HepG2 (cell line): ENCODE measurements around the gene HNF1B. TPM values are rescaled to one million over a fixed set of nuclear protein-coding genes. Genes with fewer than 3 reads are reported as not detected.

Source experiments
- ARNTL ChIP-seq: sonication (generic); formaldehyde crosslinking; IDR thresholded peaks from 2 replicates; pipeline ENCODE4 v1.4.0; 2020; ENCODE audit warnings: mild to moderate bottlenecking, missing genetic modification reagents
- ISL2 ChIP-seq: sonication (generic); formaldehyde crosslinking; IDR thresholded peaks from 2 replicates; pipeline ENCODE4 v1.5.0; 2020; ENCODE audit warnings: missing genetic modification reagents
- KDM2A ChIP-seq: sonication (generic); formaldehyde crosslinking; IDR thresholded peaks from 2 replicates; pipeline ENCODE4 v1.4.0; 2020; ENCODE audit warnings: low read depth, missing genetic modification reagents, borderline replicate concordance
- KLF15 ChIP-seq: sonication (generic); formaldehyde crosslinking; IDR thresholded peaks from 2 replicates; pipeline ENCODE4 v1.8.1; 2023; ENCODE audit warnings: borderline replicate concordance, mild to moderate bottlenecking, inconsistent platforms, missing genetic modification reagents, mixed read lengths
- MTA1 ChIP-seq: sonication (generic); formaldehyde crosslinking; IDR thresholded peaks from 2 replicates; pipeline ENCODE4 v1.4.0; 2020; ENCODE audit warnings: missing genetic modification reagents, mild to moderate bottlenecking, borderline replicate concordance
- NR2F6 ChIP-seq, 2 experiments: IDR thresholded peaks; 2 replicates each; pipeline ENCODE4 v1.6.1; 2016; ENCODE audit warnings: antibody characterized with exemption in 1 of 2, mild to moderate bottlenecking in 1 of 2
- SNAPC2 ChIP-seq: sonication (generic); formaldehyde crosslinking; IDR thresholded peaks from 2 replicates; pipeline ENCODE4 v1.8.1; 2022; ENCODE audit warnings: mild to moderate bottlenecking, missing genetic modification reagents
- ZNF256 ChIP-seq: sonication (generic); formaldehyde crosslinking; conservative IDR thresholded peaks from 2 replicates; pipeline ENCODE4 v1.4.0; 2020; ENCODE audit warnings: missing genetic modification reagents
- polyA plus RNA-seq, 8 experiments: library from polyadenylated mRNA; depleted of rRNA in 3 of 8; stranded (reverse) in 7 of 8; unstranded in 1 of 8; fragments of >200 nt; fragmentation: Illumina TruSeq in 4 of 8; extraction: Trizol in 4 of 8; gene quantifications; 2 replicates each; pipeline versions ENCODE4 v1.2.1 to v1.2.3, GENCODE V29; 2011 to 2016; ENCODE audit warnings: low read depth in 4 of 8, missing spikeins in 1 of 8, mixed read lengths in 1 of 8; ENCODE audit not compliant: insufficient read depth in 1 of 8
- total RNA-seq, 5 experiments: library from RNA; depleted of rRNA; stranded (reverse); fragments of >200 nt; fragmentation: Illumina TruSeq; extraction: Trizol; gene quantifications; 2 replicates each; pipeline ENCODE4 v1.2.3, GENCODE V29; 2016; ENCODE audit warnings: low read depth in 1 of 5
- TF ChIP-seq, protein P1 (sequence below): sonication (generic); formaldehyde crosslinking; IDR thresholded peaks from 2 replicates; pipeline ENCODE4 v1.4.0; 2020; ENCODE audit warnings: missing genetic modification reagents
- TF ChIP-seq, protein P2 (sequence below): sonication (generic); formaldehyde crosslinking; IDR thresholded peaks from 2 replicates; pipeline ENCODE4 v1.4.0; 2020; ENCODE audit warnings: mild to moderate bottlenecking, missing genetic modification reagents
- TF ChIP-seq, protein P3 (sequence below): sonication (generic); formaldehyde crosslinking; conservative IDR thresholded peaks from 2 replicates; pipeline ENCODE4 v1.4.0; 2020; ENCODE audit warnings: missing genetic modification reagents
- TF ChIP-seq, protein P4 (sequence below): sonication (generic); formaldehyde crosslinking; IDR thresholded peaks from 2 replicates; pipeline ENCODE4 v1.9.0; 2021; ENCODE audit warnings: mild to moderate bottlenecking, missing genetic modification reagents
- TF ChIP-seq, protein P5 (sequence below): sonication (generic); formaldehyde crosslinking; IDR thresholded peaks from 2 replicates; pipeline ENCODE4 v1.4.0; 2020; ENCODE audit warnings: mild to moderate bottlenecking, missing genetic modification reagents, borderline replicate concordance

The HNF1B gene
- total and polyA plus RNA-seq, 2 of the 13 experiments (the other 11 are each of a cell fraction or from before 2014, with no cell fraction given): 1.9 to 5.3 TPM

DNA sequence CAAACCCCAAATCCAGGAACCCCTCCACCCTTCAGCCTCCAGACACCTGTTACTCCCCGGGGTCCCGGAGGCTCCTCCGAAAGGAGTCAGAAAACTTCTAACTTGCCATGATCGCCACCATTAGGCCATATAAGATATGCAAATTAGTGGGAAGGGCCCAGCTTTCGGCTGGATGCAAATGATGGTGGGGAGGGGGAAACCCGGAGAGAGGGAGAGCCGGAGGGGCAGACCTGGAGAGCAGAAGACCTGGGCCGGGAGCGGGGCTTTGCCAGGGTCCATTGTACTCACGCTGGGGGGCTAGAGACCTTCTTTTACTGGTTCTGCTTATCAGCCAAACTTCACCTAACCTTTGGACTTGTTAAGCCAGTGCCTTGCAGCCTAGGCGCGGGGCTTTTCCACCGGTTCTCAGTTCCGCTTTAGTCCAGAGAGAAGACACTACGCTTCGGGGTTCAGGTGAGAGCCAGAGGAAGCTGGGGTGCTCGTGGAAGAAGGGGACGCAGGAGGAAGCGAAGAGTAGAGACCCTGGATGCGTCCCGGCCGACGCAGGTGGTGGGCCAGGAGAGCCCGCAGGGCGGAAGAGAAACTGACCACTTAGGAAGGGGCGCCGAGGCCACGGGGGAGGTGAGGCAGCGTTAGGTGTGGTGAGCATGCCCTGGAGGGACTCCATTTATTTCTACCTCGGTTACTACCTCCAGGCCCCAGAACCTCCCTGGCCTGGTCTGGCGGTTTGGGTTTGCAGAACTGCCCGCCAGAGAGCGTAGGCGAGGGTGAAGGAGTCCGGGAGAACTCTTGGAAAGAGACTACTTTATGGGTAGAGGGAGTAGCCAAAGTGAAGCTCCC is at the start of gene HNF1B (continued):
- TF ChIP-seq, protein P1, sequence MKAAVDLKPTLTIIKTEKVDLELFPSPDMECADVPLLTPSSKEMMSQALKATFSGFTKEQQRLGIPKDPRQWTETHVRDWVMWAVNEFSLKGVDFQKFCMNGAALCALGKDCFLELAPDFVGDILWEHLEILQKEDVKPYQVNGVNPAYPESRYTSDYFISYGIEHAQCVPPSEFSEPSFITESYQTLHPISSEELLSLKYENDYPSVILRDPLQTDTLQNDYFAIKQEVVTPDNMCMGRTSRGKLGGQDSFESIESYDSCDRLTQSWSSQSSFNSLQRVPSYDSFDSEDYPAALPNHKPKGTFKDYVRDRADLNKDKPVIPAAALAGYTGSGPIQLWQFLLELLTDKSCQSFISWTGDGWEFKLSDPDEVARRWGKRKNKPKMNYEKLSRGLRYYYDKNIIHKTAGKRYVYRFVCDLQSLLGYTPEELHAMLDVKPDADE (CRISPR knock-in tag): 0 out of 2 replicates have a peak, but pooled peaks have one; percentile 58
- TF ChIP-seq ZNF256 (CRISPR knock-in tag): 0 out of 2 replicates have a peak, but pooled peaks have one; percentile 61
- TF ChIP-seq, protein P2, sequence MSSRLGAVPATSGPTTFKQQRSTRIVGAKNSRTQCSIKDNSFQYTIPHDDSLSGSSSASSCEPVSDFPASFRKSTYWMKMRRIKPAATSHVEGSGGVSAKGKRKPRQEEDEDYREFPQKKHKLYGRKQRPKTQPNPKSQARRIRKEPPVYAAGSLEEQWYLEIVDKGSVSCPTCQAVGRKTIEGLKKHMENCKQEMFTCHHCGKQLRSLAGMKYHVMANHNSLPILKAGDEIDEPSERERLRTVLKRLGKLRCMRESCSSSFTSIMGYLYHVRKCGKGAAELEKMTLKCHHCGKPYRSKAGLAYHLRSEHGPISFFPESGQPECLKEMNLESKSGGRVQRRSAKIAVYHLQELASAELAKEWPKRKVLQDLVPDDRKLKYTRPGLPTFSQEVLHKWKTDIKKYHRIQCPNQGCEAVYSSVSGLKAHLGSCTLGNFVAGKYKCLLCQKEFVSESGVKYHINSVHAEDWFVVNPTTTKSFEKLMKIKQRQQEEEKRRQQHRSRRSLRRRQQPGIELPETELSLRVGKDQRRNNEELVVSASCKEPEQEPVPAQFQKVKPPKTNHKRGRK: no peak
- TF ChIP-seq NR2F6 (IDR thresholded peaks at IDR 0.05): 0 out of 2 replicates have a peak, but pooled peaks have one; percentile 40
- no peak for TF ChIP-seq NR2F6 (CRISPR knock-in tag; IDR thresholded peaks at IDR 0.05)
- TF ChIP-seq ARNTL (CRISPR knock-in tag): no peak
- TF ChIP-seq MTA1: peak; percentile 34; the same call in 1 of the 2 replicates
- peak; percentile 67 for TF ChIP-seq KDM2A
- TF ChIP-seq SNAPC2 (CRISPR knock-in tag): peak; percentile 65; the same call in 1 of the 2 replicates
- TF ChIP-seq, protein P3, sequence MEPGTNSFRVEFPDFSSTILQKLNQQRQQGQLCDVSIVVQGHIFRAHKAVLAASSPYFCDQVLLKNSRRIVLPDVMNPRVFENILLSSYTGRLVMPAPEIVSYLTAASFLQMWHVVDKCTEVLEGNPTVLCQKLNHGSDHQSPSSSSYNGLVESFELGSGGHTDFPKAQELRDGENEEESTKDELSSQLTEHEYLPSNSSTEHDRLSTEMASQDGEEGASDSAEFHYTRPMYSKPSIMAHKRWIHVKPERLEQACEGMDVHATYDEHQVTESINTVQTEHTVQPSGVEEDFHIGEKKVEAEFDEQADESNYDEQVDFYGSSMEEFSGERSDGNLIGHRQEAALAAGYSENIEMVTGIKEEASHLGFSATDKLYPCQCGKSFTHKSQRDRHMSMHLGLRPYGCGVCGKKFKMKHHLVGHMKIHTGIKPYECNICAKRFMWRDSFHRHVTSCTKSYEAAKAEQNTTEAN (CRISPR knock-in tag): 0 out of 2 replicates have a peak, but pooled peaks have one; percentile 47
- peak; percentile 35; the same call in 1 of the 2 replicates for TF ChIP-seq ISL2 (CRISPR knock-in tag)
- TF ChIP-seq, protein P4, sequence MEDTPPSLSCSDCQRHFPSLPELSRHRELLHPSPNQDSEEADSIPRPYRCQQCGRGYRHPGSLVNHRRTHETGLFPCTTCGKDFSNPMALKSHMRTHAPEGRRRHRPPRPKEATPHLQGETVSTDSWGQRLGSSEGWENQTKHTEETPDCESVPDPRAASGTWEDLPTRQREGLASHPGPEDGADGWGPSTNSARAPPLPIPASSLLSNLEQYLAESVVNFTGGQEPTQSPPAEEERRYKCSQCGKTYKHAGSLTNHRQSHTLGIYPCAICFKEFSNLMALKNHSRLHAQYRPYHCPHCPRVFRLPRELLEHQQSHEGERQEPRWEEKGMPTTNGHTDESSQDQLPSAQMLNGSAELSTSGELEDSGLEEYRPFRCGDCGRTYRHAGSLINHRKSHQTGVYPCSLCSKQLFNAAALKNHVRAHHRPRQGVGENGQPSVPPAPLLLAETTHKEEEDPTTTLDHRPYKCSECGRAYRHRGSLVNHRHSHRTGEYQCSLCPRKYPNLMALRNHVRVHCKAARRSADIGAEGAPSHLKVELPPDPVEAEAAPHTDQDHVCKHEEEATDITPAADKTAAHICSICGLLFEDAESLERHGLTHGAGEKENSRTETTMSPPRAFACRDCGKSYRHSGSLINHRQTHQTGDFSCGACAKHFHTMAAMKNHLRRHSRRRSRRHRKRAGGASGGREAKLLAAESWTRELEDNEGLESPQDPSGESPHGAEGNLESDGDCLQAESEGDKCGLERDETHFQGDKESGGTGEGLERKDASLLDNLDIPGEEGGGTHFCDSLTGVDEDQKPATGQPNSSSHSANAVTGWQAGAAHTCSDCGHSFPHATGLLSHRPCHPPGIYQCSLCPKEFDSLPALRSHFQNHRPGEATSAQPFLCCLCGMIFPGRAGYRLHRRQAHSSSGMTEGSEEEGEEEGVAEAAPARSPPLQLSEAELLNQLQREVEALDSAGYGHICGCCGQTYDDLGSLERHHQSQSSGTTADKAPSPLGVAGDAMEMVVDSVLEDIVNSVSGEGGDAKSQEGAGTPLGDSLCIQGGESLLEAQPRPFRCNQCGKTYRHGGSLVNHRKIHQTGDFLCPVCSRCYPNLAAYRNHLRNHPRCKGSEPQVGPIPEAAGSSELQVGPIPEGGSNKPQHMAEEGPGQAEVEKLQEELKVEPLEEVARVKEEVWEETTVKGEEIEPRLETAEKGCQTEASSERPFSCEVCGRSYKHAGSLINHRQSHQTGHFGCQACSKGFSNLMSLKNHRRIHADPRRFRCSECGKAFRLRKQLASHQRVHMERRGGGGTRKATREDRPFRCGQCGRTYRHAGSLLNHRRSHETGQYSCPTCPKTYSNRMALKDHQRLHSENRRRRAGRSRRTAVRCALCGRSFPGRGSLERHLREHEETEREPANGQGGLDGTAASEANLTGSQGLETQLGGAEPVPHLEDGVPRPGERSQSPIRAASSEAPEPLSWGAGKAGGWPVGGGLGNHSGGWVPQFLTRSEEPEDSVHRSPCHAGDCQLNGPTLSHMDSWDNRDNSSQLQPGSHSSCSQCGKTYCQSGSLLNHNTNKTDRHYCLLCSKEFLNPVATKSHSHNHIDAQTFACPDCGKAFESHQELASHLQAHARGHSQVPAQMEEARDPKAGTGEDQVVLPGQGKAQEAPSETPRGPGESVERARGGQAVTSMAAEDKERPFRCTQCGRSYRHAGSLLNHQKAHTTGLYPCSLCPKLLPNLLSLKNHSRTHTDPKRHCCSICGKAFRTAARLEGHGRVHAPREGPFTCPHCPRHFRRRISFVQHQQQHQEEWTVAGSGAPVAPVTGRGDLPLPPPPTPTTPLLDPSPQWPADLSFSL (CRISPR knock-in tag): no peak
- no peak for TF ChIP-seq KLF15
- TF ChIP-seq, protein P5, sequence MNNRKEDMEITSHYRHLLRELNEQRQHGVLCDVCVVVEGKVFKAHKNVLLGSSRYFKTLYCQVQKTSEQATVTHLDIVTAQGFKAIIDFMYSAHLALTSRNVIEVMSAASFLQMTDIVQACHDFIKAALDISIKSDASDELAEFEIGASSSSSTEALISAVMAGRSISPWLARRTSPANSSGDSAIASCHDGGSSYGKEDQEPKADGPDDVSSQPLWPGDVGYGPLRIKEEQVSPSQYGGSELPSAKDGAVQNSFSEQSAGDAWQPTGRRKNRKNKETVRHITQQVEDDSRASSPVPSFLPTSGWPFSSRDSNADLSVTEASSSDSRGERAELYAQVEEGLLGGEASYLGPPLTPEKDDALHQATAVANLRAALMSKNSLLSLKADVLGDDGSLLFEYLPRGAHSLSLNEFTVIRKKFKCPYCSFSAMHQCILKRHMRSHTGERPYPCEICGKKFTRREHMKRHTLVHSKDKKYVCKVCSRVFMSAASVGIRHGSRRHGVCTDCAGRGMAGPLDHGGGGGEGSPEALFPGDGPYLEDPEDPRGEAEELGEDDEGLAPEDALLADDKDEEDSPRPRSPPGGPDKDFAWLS (CRISPR knock-in tag): no peak
